Embryonic facial prominence (tissue), 1 donor: ENCODE results near the gene RFTN1.
"Not testable (repeated sequence)": the region's sequence is repeated elsewhere in the genome, so short reads cannot be mapped to it uniquely, and the experiment has no call there.

Experiments
- DNase-seq: peaks from one replicate; pipeline ENCODE4 v3.0.0-alpha.2; 2016; ENCODE audit errors: extremely low spot score

RFTN1 gene

DNA sequence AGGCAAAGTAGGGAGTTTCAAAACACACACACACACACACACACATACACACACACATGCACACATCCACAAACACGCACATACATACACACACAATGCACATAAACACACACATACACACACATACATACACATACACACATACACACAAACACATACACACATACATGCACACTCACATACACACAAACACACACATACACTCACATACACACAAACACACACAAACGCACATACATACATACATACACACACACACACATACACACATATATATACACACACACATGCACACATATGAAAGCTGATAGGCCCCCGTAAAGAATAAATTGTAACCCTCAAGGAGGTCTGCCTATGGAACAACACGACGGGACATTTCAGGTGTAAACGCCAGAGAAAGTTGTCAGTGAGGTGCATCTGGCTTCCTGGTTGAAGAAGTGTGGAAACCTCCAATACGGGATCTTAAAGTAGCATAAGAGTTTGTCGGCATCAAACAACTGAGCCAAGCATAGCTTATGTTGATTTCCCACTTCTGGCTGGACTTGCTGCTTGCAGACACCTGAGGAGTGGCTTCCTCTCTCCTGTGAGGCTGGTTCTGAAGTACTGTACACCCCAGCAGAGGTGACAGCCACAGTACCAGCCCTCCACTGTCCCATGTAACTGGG is 5.8 kb downstream of the RFTN1 start:
- no peak for DNase-seq

DNA sequence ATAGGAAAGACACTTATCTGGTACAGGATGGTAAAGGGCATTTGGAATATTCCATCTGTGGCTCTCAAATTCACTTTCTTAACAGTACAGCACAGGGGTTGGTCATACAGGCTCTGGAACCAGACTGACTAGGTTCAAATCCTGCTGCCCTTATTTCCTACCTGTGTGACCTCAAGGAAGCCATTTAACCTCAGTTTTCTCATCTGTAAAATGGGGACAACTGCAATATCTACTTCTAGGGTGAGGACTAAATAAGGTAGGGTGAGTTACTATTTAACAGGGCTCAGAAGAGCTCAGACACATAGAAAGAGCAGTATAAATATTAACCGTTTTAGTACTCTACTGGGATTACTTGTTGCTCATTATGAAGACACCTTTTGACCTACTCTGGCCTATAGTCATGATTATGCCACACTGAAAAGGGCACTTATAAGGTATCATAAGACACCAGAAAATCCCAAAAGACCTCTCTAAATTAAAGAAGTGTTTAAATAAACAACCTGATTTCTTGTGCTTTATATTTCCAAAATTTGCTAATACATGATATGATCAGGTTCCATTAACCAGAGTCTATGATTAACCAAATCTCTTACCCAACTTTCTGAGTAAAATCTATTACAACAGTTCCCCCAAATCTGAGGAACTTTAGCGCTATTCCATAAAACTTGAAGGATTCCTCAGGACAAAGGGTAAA is 6.5 kb downstream of the RFTN1 start:
- no peak for DNase-seq

DNA sequence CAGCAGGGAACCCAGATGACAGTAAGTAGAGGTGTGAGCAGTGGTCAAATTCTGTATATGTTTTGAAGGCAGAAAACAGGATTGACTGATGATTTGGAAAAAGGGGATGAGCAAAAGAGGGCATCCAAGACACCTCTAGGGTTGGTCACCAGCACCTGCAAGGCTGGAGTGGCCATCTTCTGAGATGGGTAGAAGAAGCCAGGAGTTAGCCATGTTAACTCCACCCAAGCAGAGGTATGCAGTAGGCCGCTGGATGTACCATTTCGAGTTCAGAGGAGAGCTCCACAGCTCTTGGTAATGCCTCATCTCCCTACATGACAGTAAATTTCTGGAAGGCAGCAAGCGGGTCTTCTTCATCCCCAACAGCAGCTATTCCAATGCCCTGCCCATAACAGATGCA is 7.0 kb downstream of the RFTN1 start:
- no peak for DNase-seq

DNA sequence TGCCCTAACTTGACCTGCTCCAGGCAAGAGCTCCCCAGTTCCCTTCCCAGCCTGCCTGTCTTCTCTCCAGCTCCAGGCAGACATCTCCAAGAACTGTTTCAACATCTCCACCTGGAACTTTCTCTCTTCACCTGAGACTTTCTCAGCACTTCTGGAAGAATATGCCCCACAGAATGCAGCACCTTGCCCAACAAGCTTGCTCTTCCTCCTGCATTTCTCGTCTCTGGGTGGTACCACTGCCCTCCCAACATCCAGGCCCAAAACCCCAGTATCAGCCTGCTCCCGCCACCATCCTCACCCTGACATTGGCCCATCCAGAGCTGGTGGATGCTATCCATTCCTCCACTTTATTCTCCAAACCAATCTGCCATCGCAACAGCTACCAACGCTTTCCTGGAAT is 8.8 kb downstream of the RFTN1 start:
- DNase-seq: no peak

DNA sequence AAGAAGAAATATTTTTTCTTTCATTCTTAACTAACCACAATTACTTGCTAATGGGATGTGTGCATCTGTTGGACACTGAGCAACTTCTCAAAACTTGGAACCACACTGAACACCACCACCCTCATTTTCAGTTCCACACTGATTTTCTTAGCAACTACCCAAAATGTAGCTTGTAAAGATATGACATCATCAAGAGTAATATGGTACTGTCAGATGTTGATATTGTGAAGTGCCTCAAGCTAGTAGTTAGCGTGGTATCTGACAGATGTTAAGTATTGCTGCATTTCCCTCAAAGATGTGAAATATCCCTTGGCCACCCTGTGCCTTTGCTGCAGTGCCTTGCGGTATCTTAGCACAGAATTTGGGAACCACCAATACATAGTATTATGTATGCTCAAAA is 9.3 kb downstream of the RFTN1 start:
- DNase-seq: no peak

DNA sequence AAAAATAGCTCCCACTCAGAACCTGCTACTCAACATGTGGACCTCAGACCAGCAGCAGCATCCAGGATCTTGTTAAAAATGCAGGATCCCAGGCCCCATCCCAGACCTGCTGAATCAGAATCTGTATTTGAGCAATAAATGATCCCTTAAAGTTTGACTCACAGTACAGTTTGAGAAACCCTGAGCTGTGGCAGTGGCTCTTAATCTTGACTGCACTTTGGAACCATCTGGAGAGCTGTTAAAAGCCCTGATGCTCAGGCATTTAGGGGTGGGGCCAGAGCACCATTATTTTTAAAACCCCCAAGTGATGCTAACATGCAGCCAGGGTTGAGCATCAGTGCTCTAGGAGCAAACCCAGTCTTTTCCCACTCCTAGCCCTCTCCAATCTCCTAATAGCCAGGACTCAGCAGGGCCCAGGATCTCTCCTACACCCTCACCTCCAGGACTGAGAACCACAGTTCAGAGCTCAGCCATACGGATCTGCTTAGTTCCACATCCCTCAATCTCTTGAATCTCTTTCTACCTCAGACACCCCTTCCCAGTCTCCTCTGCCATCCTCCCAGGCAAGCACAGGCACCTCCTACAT is 10.2 kb downstream of the RFTN1 start:
- no peak for DNase-seq

DNA sequence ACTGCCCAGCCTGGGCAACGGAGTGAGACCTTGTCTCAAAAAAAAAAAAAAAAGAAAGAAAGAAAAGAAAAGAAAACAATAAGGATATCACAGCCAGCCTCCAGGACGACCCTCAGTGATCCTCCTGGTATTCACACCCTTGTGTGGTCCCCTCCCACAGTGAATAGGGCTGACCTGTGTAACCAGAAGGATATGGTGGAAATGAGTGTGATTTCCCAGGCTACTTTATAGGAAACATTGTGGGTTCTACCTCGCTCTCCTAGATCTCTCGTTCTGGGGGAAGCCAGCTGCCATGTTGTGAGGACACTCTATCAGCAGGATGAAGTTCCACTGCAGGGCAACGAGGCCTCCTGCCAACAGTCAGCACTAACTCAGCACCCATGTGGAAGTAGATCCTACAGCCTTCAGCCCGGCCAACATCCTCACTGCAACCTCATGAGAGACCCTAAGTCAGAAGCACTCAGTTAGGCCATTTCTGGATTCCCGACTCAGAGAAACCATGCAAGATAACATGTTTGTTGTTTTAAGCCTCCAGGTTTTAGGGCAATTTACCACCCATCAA is 11.1 kb downstream of the RFTN1 start:
- DNase-seq: no peak

DNA sequence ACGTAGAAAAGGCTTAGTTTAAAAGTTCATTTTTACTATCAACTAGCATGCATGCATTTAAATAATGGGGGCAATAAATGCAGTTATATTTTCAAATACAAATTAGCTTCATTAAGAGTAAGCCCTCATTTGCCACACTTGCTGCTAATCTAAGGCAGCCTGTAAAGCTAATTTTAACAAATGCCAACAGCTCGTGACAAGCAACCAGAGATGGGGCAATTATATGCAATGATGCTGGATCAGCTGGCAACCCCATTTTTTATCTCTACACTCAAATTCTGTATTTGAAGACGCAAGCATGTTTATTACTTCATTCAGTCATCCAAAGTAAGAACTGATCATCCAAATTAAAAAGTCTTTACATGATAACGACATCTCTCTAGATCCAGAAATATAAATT is 12.1 kb downstream of the RFTN1 start:
- no peak for DNase-seq

DNA sequence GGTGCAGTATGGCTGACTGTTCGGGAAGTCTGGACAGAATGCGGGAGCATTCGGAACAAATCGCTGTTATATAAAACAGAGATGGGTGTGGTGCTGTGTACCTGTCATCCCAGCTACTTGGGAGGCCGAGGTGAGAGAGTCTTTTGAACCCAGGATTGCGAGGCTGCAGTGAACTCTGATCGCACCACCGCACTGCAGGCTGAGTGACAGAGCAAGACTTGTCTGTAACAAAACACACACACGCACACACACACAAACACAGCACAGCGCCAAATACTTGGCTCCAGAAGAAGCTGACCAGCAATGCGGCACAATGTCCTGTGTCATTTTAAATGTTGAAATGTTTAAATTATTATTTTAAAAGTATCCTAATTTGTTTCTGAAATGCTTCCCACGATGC is 12.6 kb downstream of the RFTN1 start:
- no peak for DNase-seq

DNA sequence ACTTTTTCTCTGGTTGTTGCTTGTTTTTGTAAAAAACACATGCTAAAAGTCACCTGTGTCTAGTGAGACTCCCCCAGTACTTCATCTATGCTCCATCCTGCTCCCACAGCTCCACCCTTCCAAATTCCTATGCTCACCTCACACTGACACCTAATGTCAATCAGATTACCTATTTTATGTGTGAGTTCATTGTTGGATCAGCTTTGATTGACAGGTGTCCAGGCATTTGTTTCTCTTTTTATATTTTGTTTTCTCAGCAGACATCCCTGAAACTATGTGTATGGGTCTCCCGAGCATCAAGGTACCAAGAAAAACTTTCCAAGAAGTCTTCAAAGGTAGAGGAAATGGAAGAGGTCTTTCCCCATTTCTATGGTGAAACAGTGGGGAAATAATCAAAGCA is 13.4 kb downstream of the RFTN1 start:
- DNase-seq: no peak

DNA sequence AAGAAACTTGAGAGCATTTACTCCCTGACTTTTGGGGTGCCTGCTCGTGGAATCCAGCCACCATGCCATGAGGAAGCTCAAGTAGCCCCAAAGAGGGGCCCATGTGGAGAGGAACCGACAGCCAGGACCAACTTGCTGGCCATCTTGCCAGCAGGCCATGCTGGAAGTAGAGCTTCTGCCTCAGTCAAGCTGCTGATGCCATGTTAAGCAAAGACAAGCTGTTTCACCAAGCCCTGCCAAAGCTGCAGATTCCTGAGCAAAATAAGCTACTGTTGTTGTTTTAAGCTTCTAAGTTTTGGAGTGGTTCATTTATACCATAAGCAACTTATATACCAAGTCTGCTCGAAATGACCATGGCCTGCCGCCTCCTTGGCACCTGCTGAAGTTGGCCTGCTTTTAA is 14.1 kb downstream of the RFTN1 start:
- no peak for DNase-seq

DNA sequence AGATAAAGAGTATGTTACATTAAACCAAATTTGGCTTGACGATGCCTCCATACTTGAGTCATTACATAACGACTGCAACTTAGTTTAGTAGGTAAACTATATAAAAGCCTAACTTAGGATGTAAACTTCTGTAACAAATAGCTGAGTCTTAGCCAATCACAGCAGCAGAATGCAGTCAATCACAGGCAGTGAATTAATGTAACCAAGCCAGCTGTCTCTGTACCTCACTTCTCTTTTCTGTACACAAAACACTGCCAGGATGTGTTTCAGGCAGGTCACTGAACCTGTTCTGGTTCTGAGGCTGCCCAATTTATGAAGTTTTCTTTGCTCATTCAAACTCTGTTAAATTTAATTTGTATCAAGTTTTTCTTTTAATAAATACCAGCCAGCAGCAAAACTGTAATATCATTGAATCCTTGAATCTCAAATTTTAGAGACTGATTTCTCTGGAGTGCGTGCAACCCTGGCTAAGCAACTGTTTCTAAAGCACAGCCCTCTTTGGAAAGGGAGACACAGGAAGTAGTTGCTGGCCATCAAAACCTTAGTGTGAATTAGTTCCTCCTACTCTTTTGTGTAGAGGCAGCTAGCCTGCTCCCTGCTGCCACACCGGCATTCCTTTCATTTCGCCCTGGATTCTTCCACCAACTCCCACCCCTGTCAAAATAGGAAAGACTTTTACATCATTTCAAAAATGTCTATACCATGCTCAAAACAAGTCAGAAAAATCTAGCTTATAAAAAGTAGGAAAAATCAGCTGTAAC is 15.2 kb downstream of the RFTN1 start:
- DNase-seq: no peak

DNA sequence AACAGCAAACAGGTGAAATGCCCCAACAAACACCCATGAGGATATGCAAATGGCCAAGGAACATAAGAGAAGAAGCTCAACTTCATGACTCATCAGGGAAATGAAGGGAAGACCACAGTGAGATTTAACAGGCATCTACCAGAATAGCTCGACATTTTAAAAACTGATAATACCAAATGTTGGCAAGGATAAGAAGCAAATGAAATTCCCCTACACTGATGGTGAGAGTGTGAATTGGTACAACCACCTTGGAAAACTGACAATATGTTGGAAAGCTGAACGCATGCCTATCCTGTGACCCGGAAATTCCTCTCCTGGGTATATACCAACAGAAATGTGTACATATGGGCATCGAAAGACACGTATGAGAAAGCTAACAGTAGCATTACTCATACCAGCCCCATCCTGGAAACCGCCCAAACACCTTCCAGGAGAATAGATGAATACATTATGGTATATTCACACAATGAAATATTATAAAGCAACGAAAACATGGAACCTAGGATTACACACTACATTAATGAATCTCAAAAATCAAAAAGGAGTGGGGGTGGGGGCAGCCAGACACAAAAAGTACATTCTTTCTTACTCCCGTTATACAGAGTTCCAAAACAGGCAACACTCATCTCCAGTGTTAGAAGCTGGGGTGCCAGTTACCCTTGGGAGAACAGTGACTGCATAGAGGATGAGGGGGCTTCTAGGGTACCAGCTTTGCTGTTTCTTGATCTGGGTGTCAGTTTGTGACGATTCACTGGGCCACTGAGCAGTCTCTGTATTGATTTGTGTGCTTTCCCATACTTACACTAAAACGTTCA is 16.9 kb downstream of the RFTN1 start:
- no peak for DNase-seq

DNA sequence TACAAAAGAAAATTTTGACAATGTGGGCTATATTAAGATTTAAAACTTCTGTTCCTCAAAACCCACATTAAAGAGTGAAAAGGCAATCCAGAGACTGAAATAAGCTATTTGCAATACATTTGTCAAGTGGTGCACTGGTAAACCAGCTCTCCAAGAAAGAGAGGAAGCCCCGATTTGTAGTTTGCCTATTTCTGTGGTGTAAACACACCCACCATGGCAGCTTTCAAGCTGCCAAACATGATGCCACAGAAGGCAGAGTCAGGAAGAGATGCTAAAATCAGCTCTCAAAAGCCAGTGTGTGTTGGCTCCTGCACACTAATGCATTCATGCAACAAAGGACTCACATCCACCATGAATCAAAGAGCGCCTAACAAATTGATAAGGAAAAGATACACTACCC is 17.5 kb downstream of the RFTN1 start:
- DNase-seq: no peak

DNA sequence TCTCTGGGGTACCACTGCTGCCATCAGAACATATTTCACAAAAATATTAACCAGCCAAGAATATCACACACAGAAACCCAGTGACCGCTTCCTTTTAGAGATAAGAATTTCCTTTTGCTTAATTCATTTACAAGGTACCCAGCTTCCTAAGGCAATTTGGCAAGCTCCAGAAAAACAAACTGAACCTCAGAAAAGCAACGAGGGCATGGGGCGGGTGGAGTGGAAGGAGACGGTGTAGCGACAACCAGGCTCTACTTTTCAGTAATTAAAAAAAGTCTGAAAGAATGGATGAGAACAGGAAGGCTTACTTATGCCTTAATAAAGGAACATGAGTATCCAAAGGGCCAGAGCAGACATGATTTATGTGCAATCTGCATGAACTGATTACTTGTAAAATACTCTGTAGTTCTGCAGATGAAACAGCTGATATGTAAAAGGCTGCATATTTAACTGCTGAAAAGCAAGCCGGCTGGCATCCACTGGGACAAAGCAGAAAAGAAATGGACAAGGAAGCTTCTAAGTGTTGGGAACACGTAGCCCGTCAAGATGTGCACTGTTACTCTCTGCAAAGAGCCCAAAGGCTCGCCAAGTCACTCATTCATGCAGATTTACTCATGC is 18.6 kb downstream of the RFTN1 start:
- DNase-seq: no peak

DNA sequence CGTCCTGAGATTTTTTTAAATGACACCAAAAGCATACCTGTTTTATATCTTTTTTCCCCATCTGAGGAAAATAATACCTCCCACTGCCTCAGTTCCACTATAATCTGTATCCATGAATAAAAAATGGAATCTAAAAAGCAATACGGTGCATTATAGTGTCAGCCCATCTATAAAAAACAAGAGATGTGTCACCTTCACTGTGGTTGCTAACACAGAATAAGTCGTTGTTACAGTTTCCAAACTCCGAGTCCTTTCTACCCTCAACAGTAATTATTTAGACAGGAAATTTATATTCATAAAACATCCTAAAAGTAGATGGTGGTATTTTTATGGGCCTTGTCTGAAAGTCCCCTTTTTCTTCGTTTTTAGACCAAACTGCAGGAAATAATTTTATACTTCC is 19.4 kb downstream of the RFTN1 start:
- DNase-seq: no peak

DNA sequence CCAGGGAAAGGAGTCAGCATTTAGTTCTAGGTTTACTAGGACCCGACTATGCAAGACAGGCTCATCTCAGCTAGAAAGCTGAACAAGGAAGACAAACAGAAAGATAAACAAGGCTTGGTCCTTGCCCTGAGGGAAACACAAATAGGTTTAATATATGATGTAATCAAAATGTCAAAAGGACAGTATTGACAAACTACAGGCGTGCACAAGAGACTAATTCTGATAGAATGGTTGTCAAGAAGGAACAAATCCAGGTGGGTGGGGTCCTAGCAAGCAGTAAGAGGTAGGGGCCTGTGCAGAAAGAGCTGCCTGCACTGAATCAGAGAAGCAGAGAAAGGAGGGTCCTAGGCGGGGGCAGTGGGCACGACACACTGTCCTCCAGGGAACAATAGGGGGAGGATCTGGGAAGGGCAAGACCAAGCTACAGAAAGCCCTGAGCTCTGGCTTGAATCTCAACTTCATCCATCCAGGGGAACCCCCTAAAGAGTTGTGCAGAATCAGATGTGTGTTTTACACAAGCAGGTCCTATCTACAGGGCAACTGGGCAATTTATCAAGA is 23.4 kb downstream of the RFTN1 start:
- no peak for DNase-seq

DNA sequence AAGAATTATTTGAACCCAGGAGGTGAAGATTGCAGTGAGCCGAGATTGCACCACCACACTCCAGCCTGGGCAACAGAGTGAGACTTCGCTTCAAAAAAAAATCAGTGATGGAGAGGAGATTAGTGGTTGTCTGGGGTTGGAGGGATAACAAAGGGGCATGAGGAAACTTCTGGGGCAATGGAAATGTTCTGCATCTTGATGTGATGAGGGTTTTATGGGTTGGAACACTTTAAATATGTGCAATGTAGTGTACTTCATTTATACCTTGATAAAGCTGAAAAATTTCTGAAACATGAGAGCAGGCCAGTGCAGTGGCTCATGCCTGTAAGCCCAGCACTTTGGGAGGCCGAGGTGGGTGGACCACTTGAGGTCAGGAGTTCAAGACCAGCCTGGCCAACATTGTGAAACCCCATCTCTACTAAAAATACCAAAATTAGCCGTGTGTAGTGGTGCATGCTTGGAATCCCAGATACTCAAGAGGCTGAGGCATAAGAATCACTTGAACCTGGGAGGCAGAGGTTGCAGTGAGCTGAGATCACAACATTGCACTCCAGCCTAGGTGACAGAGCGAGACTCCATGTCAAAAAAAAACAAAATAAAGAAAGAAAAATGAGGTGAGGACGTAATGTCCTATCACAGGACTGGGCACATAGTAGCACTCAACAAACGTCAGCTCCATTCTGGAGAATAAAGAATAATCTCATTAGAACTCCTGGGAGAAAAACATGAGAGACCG is 24.0 kb downstream of the RFTN1 start:
- not testable (repeated sequence) for DNase-seq

DNA sequence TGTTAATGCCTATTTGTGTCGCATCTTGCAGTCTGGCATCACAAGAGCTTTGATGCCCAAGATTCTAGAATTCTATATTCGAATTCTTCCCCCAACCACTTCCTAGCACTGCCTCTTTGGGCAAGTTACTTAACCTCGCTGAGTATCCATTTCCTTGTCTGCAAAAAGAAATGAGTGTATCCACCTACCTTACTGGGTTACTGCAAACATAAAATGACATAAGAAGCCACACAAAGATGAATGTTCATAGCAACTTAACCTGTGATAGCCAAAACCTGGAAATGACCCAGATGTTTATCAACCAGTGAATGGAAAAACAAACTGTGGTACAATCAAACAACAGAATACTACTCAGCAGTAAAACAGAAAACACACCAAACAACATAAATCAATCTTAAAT is 24.9 kb downstream of the RFTN1 start:
- DNase-seq: no peak
